SU-DHL-6 (cell line): Measurements from ENCODE around the gene UNK.

Source experiments
- EZH2phosphoT487 ChIP-seq: fragments of 200-600 bp; sonication (generic), shearing (Covaris generic); conservative IDR thresholded peaks from 2 replicates; pipeline ENCODE4 v1.6.1; 2018; ENCODE audit warnings: mild to moderate bottlenecking, antibody characterized with exemption, low read length, moderate library complexity, mixed read lengths
- TF ChIP-seq, protein P1 (sequence below): fragments of 200-600 bp; sonication (generic); IDR thresholded peaks from one replicate; pipeline ENCODE4 v1.5.1; 2017; ENCODE audit warnings: antibody characterized with exemption, mild to moderate bottlenecking, low read length, moderate library complexity; ENCODE audit not compliant: insufficient read depth, poor library complexity, severe bottlenecking

DNA sequence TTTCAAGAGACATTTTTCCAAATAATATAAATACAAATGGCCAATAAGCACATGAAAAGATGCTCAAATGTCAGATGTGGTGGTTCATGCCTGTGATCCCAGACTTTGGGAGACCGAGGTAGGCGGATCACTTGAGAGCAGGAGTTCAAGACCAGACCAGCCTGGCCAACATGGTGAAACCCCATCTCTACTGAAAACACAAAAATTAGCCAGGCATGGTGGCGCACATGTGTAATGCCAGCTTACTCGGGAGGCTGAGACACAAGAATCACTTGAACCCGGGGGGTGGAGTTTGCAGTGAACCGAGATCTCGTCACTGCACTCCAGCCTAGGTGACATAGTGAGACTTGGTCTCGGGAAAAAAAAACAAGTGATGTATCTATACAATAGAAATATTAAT lies 16.7 kb upstream of the UNK start:
- TF ChIP-seq, protein P1, sequence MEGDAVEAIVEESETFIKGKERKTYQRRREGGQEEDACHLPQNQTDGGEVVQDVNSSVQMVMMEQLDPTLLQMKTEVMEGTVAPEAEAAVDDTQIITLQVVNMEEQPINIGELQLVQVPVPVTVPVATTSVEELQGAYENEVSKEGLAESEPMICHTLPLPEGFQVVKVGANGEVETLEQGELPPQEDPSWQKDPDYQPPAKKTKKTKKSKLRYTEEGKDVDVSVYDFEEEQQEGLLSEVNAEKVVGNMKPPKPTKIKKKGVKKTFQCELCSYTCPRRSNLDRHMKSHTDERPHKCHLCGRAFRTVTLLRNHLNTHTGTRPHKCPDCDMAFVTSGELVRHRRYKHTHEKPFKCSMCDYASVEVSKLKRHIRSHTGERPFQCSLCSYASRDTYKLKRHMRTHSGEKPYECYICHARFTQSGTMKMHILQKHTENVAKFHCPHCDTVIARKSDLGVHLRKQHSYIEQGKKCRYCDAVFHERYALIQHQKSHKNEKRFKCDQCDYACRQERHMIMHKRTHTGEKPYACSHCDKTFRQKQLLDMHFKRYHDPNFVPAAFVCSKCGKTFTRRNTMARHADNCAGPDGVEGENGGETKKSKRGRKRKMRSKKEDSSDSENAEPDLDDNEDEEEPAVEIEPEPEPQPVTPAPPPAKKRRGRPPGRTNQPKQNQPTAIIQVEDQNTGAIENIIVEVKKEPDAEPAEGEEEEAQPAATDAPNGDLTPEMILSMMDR, result no peak
- TF ChIP-seq EZH2phosphoT487, result no peak
